Activated naive CD8-positive, alpha-beta T cell treated with anti-CD3 and anti-CD28 coated beads, Interleukin-2, amount 10 ng/mL, durations not matched to agents 7 days and 5 days (primary cell): ENCODE measurements around the gene TAP1. TPM values are rescaled to one million over a fixed set of nuclear protein-coding genes. Genes with fewer than 3 reads are reported as not detected.

ENCODE experiments used
- ATAC-seq: fragments of 150-1000 bp; cut with Tn5 transposase; one replicate; pipeline ENCODE4 v1.10.0; 2021; ENCODE audit warnings: low read depth, moderate library complexity
- POLR2A ChIA-PET: fragments of 350-600 bp; sonication (Branson Sonifier 250); formaldehyde crosslinking; loops from one replicate; lab custom pipeline; 2021; ENCODE audit warnings: antibody characterized with exemption; lab: Charles Lee
- DNase-seq: peaks from one replicate; pipeline ENCODE4 v3.0.0; 2021
- H3K27ac Mint-ChIP-seq: one replicate; pipeline ENCODE4 v1.8.0; 2022; ENCODE audit warnings: mild to moderate bottlenecking, mixed read lengths
- H3K27me3 Mint-ChIP-seq: one replicate; pipeline ENCODE4 v1.8.0; 2022; ENCODE audit warnings: mild to moderate bottlenecking, moderate library complexity, mixed read lengths
- H3K36me3 Mint-ChIP-seq: one replicate; pipeline ENCODE4 v1.8.0; 2021; ENCODE audit warnings: mild to moderate bottlenecking, mixed read lengths
- H3K4me1 Mint-ChIP-seq: one replicate; pipeline ENCODE4 v1.8.0; 2021; ENCODE audit warnings: mixed read lengths
- H3K4me3 Mint-ChIP-seq: one replicate; pipeline ENCODE4 v1.8.0; 2022; ENCODE audit warnings: mild to moderate bottlenecking, moderate library complexity, mixed read lengths
- H3K9me3 Mint-ChIP-seq: one replicate; pipeline ENCODE4 v1.8.0; 2021; ENCODE audit warnings: mixed read lengths
- total RNA-seq, 2 experiments: library from RNA; stranded (reverse); gene quantifications; one replicate each; pipeline ENCODE4 v1.2.3, GENCODE V29; 2021

TAP1 gene
- total RNA-seq, 2 experiments from 2014 or later, result 315 to 323 TPM

DNA sequence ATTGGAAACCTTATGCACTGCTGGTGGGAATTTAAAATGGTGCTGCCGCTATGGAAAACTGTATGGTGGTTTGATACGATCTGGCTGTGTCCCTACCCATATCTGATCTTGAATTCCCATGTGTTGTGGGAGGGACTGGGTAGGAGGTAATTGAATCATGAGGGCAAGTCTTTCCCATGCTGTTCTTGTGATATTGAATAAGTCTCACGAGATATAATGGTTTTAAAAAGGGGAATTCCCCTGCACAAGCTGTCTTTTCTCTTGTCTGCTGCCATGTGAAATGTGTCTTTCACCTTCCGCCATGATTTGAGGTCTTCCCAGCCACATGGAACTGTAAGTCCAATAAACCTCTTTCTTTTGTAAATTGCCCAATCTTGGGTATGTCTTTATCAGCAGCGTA, 19.8 kb downstream of the TAP1 start:
- DNase-seq (no peak), ATAC-seq (no peak)
- Mint-ChIP-seq H3K4me1 (peaks cover 58% of the 10 kb centered on the region), H3K27me3 (no peaks in the 10 kb centered on the region), H3K9me3 (no peaks in the 10 kb centered on the region), H3K36me3 (peaks cover 66% of the 10 kb centered on the region), H3K27ac (peak overlapping the region; percentile 39), H3K4me3 (peak overlapping the region; percentile 29)
- POLR2A ChIA-PET, result interaction anchor here (1.0 kb wide), 1 partner anchor 12 kb away, joined by 3 read pairs; no protein-coding TSS in a partner anchor

DNA sequence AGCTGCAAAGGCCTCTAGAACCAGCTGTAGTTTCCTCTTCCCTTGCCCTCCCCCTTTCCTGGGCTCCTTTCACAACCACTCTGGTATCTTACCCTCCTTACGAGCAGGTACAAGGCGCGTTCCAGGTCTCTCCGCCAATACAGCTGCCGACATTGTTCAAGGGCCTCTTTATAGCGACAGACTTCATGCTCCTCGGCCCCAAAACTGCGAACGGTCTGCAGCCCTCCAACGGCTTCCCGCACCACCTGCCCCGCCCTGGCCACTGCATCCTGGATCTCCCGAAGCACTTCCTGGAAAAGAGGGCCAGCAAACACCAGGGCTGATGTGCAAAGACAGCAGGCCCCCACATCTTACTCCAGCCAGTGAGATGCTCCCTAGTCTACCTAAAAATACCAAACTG, 21.0 kb downstream of the TAP1 start:
- Mint-ChIP-seq H3K27ac (peak overlapping the region; percentile 4), H3K9me3 (no peaks in the 10 kb centered on the region), H3K4me1 (peaks cover 65% of the 10 kb centered on the region), H3K4me3 (no peak overlapping the region), H3K36me3 (peaks cover 65% of the 10 kb centered on the region), H3K27me3 (no peaks in the 10 kb centered on the region)
- POLR2A ChIA-PET, result interaction anchor here (1.0 to 1.2 kb wide), 2 partner anchors 11 to 13 kb away, joined by 3 to 5 read pairs; no protein-coding TSS in a partner anchor
- DNase-seq (no peak), ATAC-seq (no peak)

- Mint-ChIP-seq H3K27me3 (no peaks in the 10 kb centered on the region), H3K36me3 (peaks cover 56% of the 10 kb centered on the region), H3K9me3 (no peaks in the 10 kb centered on the region), H3K27ac (peak overlapping the region; percentile 4), H3K4me1 (peaks cover 57% of the 10 kb centered on the region), H3K4me3 (no peak overlapping the region)
- no peak for DNase-seq
- POLR2A ChIA-PET, result interaction anchor here (1.0 kb wide), 1 partner anchor 141 kb away, joined by 3 read pairs; no protein-coding TSS in a partner anchor
- ATAC-seq, result no peak
Observed at GRCh38 chr6:32830936-32831335, 22.6 kb downstream of the TAP1 start.

DNA sequence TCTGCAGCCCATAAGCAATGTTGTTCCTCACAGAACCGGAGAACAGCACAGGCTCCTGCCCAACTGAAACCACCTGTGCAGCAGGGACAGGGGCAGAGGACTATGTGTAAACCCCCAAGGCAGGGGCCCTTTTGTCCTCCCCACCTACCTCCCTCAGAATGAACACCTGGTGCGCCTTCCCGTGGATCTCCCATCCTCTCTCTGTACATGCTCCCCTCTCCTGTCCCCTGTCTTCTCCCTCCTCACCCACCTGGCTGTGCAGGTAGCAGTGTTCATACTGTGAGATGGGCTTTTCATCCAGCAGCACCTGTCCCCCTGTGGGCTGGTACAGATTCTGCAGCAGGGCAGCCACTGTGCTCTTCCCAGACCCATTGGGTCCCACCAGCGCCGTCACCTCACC, 23.5 kb downstream of the TAP1 start:
- H3K4me3 Mint-ChIP-seq, result no peak overlapping the region
- H3K4me1 Mint-ChIP-seq, result peaks cover 49% of the 10 kb centered on the region
- H3K9me3 Mint-ChIP-seq, result no peaks in the 10 kb centered on the region
- POLR2A ChIA-PET, result no interaction called here
- peaks cover 48% of the 10 kb centered on the region for H3K36me3 Mint-ChIP-seq
- H3K27me3 Mint-ChIP-seq, result no peaks in the 10 kb centered on the region
- no peak for DNase-seq
- peak overlapping the region; percentile 62 for H3K27ac Mint-ChIP-seq
- no peak for ATAC-seq

DNA sequence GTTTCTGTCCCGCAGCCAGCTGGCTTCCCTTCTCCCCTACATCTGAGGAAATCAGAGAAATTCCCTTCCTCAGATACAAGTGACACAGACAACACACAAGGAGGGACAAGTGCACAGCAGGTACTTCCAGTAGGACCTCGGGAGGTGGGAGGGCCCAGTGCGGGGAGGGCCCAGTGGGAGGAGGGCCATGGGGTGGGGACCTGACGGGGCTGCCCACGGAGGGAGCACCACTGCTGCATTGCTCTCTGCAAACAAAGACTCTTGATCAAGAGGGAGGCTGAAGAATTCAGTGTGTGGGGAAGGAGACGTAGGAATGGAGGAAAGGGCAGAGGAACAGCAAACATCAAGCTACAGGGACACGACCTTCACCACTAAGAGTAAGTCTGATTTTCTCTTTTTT, 24.0 kb downstream of the TAP1 start:
- no peaks in the 10 kb centered on the region for H3K9me3 Mint-ChIP-seq
- peaks cover 45% of the 10 kb centered on the region for H3K36me3 Mint-ChIP-seq
- no peak overlapping the region for H3K4me3 Mint-ChIP-seq
- no peaks in the 10 kb centered on the region for H3K27me3 Mint-ChIP-seq
- DNase-seq (no peak), ATAC-seq (no peak)
- POLR2A ChIA-PET, result interaction anchor here (3.4 kb wide), 1 partner anchor 8 kb away, joined by 14 read pairs; the partner anchor contains the start of gene TAP2
- peaks cover 45% of the 10 kb centered on the region for H3K4me1 Mint-ChIP-seq
- peak overlapping the region; percentile 40 for H3K27ac Mint-ChIP-seq

DNA sequence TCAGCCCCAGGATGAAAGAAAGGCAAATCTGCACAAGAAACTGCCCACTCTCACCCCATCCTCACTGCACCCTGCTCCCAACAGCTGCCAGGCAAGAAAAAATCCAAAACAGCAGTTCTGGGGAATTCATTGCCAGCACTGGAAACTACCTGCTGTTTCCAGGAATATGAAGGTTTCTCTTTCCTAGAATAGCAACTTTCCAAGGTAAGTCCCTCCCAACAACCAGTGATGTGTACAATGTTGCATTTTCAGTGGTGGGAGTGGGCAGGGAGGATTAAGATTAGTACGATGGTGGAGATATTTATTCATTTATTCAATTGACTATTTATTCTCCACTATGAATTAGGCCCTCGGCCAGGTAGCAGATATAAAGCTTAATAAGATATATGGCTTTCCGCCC, 26.5 kb downstream of the TAP1 start:
- H3K27me3 Mint-ChIP-seq, result no peaks in the 10 kb centered on the region
- no peak for DNase-seq
- no peaks in the 10 kb centered on the region for H3K9me3 Mint-ChIP-seq
- no peak for ATAC-seq
- peak overlapping the region; percentile 66 for H3K27ac Mint-ChIP-seq
- peaks cover 26% of the 10 kb centered on the region for H3K36me3 Mint-ChIP-seq
- POLR2A ChIA-PET, result interaction anchor here (2.1 to 3.4 kb wide), 2 partner anchors 11 to 41 kb away, joined by 5 to 14 read pairs; partner anchors contain the start of gene TAP2
- H3K4me1 Mint-ChIP-seq, result peaks cover 24% of the 10 kb centered on the region
- H3K4me3 Mint-ChIP-seq, result no peak overlapping the region

- peaks cover 19% of the 10 kb centered on the region for H3K36me3 Mint-ChIP-seq
- no peak overlapping the region for H3K27ac Mint-ChIP-seq
- H3K4me1 Mint-ChIP-seq, result peaks cover 19% of the 10 kb centered on the region
- no peaks in the 10 kb centered on the region for H3K9me3 Mint-ChIP-seq
- POLR2A ChIA-PET, result interaction anchor here (2.1 to 3.4 kb wide), 2 partner anchors 12 to 42 kb away, joined by 5 to 14 read pairs; partner anchors contain the start of gene TAP2
- no peaks in the 10 kb centered on the region for H3K27me3 Mint-ChIP-seq
- H3K4me3 Mint-ChIP-seq, result no peak overlapping the region
- ATAC-seq (no peak), DNase-seq (no peak)
Observed at GRCh38 chr6:32825966-32826365, 27.5 kb downstream of the TAP1 start.

DNA sequence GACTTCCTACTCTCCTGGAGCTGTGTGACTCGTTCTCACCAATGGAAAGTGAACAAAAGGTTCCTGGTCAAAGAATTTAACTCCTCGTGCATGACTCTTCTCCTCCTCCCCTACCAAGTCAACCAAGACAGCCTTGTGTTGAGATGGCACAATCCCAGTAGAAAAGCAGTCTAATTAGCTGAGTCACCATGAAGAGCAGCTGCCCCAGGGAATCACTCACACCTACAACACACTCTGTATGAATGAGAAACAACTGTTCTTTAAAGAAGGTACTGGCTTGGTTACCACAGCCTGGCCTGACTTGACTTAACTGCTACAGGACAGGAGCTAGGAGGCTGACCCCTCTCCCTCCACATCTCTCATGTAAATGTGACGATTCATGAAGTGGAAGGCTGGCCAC, 33.8 kb downstream of the TAP1 start:
- ATAC-seq (no peak), DNase-seq (no peak)
- Mint-ChIP-seq H3K27ac (no peak overlapping the region), H3K36me3 (no peaks in the 10 kb centered on the region), H3K4me1 (peaks cover 10% of the 10 kb centered on the region), H3K4me3 (no peak overlapping the region), H3K9me3 (no peaks in the 10 kb centered on the region), H3K27me3 (no peaks in the 10 kb centered on the region)
- POLR2A ChIA-PET, result interaction anchor here (1.3 kb wide), 1 partner anchor 152 kb away, joined by 3 read pairs; no protein-coding TSS in a partner anchor

DNA sequence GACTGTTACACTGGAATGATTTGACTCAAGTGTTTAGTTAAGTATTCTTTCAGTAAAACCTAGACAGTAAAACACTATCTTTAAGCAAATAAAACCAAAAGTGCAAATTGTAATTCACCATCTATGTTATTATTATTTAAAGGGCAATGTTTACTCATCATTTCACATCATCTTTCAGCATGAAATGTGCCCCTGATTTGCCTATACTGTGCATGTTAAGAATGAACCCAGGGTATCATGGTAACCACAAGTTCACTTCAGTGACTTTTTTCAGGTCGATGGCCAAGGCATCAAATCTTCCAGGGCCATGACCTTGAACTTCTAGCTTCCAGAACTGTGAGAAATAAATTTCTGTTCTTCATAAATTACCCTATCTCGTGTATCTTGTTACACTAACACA, 34.6 kb downstream of the TAP1 start:
- no peaks in the 10 kb centered on the region for H3K36me3 Mint-ChIP-seq
- POLR2A ChIA-PET, result no interaction called here
- no peak overlapping the region for H3K4me3 Mint-ChIP-seq
- no peak overlapping the region for H3K27ac Mint-ChIP-seq
- no peaks in the 10 kb centered on the region for H3K9me3 Mint-ChIP-seq
- no peak for ATAC-seq
- H3K4me1 Mint-ChIP-seq, result peaks cover 10% of the 10 kb centered on the region
- no peaks in the 10 kb centered on the region for H3K27me3 Mint-ChIP-seq
- no peak for DNase-seq

DNA sequence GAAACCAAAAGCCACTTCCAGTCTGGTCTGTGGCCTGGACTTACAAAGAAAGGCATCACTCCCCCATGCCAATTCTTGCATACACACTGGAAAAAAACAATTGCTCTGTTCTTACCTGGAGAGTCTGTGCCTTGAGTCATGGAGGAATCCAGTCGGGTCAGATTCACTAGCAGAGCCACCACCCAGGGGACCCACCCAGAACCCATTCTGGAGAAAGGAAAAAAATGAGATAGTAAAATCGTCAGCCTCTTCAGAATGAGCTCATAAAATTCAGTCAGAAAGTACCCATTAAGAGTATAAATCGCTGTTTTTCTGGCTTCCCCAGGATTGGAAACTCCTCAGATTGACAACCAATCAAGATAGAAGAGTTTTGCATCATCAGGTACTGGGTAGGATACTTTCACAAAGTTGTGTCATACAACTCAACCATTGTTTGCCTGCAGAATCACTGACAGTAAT, 36.7 kb downstream of the TAP1 start, which contains the start of gene HLA-DOB:
Gene HLA-DOB (minus strand): TSS at position 257 of the 459 bp plus-strand sequence. CDS start 51 bp downstream, at position 206.
- Mint-ChIP-seq H3K4me1 (peaks cover 10% of the 10 kb centered on the region), H3K36me3 (peaks cover 2% of the 10 kb centered on the region), H3K27me3 (no peaks in the 10 kb centered on the region), H3K27ac (no peak within 1 kb of the TSS), H3K9me3 (no peaks in the 10 kb centered on the region), H3K4me3 (no peak within 1 kb of the TSS)
- ATAC-seq (no peak), DNase-seq (no peak)
- POLR2A ChIA-PET, result no interaction called here

DNA sequence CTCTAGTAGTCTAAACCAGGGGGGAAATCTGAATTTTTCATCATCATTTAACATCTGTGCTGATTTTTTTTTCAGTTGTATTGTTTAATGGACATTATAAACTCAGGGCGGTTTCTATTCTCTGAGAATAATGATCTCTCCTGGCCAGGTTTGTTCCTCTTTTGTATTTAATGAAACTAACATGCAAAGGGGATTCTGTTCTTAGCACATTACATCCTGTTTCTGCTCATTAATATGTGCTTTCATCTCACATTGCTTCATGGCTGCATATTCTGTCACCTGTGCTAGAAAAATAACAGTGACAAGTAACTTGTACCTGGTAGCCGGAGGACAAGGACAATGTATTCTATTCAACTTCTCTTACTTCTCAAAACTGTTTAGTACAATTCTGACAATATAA, 37.5 kb downstream of the TAP1 start:
- DNase-seq (no peak), ATAC-seq (no peak)
- Mint-ChIP-seq H3K27me3 (no peaks in the 10 kb centered on the region), H3K4me3 (no peak overlapping the region), H3K27ac (no peak overlapping the region), H3K9me3 (no peaks in the 10 kb centered on the region), H3K4me1 (peaks cover 10% of the 10 kb centered on the region), H3K36me3 (peaks cover 2% of the 10 kb centered on the region)
- POLR2A ChIA-PET, result no interaction called here

DNA sequence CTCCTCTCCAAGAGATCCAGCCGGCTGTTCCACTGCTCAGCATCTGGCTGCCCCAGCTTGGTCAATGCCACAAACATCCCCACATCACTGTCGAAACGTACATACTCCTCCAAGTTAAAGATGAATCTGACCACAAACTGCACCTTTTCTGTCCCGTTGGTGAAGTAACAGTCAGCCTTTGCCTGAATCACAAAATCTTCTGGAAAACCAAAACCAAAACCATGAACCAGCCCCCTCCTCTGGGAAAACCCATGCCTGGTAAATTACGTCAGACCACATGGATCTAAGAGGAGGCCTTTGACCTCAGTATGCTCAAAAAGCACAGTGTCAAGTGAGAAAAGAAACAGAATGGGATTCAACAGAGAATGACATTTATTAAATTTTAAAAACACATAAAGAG, 38.4 kb downstream of the TAP1 start:
- Mint-ChIP-seq H3K4me3 (no peak overlapping the region), H3K4me1 (peaks cover 10% of the 10 kb centered on the region), H3K27ac (no peak overlapping the region), H3K9me3 (no peaks in the 10 kb centered on the region), H3K36me3 (peaks cover 2% of the 10 kb centered on the region), H3K27me3 (no peaks in the 10 kb centered on the region)
- POLR2A ChIA-PET, result no interaction called here
- no peak for DNase-seq
- no peak for ATAC-seq

DNA sequence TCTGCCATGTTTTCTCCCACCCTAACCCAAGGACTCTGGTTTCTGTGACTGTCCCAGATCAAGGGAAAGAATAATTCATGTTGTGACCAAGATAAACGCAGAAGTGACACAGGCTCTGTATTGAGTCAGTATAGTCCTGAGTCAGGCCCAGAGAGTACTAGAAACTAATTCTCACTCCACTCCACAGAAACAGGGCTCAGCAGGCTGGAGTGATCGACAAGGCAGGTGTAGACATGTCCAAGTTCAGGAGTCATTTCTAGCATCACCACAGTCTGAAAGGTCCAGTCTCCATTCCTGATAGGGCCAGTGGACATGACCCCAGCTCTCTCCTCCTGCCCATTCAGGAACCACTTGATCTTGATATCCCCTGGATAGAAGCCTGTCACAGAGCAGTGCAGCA, 39.4 kb downstream of the TAP1 start:
- POLR2A ChIA-PET, result no interaction called here
- peaks cover 10% of the 10 kb centered on the region for H3K4me1 Mint-ChIP-seq
- no peak overlapping the region for H3K4me3 Mint-ChIP-seq
- ATAC-seq, result no peak
- no peaks in the 10 kb centered on the region for H3K27me3 Mint-ChIP-seq
- peaks cover 2% of the 10 kb centered on the region for H3K36me3 Mint-ChIP-seq
- DNase-seq, result no peak
- H3K9me3 Mint-ChIP-seq, result no peaks in the 10 kb centered on the region
- H3K27ac Mint-ChIP-seq, result no peak overlapping the region

DNA sequence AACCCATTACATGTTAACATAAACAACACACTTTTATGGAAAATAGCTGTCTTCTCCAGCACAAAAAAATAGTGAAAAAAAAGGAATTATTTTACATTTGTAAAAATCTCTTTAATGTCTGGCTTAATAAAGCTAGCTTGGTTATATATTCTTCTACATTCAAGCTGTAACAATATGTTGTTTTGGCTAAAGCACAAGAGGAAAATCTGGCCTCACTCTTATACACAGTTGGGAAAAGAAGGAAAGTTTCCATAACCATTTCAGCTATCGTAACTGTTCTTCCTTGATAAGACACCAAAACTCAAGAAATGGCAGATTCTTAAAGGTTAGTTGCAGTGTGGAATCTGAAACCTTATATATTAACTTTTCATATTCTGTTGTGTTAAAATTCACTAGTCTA, 44.3 kb downstream of the TAP1 start:
- Mint-ChIP-seq H3K36me3 (peaks cover 6% of the 10 kb centered on the region), H3K9me3 (no peaks in the 10 kb centered on the region), H3K27me3 (peaks cover 26% of the 10 kb centered on the region), H3K4me3 (no peak overlapping the region), H3K4me1 (peaks cover 4% of the 10 kb centered on the region), H3K27ac (no peak overlapping the region)
- POLR2A ChIA-PET, result no interaction called here
- DNase-seq, result no peak
- ATAC-seq, result no peak
